Measurements from ENCODE around the gene PPP2R2D.

PPP2R2D gene

GRCh38 chr10:131895116-131895515 is 5.7 kb upstream of the PPP2R2D start:
- DNase-seq (ENCODE audit: low read depth), result no peak
- no peak for TF ChIP-seq CTCF (IDR thresholded peaks at IDR 0.05; ENCODE audit: low read length, missing control alignments)
- H3K4me3 ChIP-seq (replicated peaks; ENCODE audit: low read depth, low read length), result no peak overlapping the region

GRCh38 chr10:131896403-131896802 is 4.4 kb upstream of the PPP2R2D start:
- DNase-seq (ENCODE audit: low read depth), result no peak
- H3K4me3 ChIP-seq (replicated peaks; ENCODE audit: low read depth, low read length), result no peak overlapping the region
- TF ChIP-seq CTCF (IDR thresholded peaks at IDR 0.05; ENCODE audit: low read length, missing control alignments), result no peak

- no peak for DNase-seq (ENCODE audit: low read depth)
- no peak overlapping the region for H3K4me3 ChIP-seq (replicated peaks; ENCODE audit: low read depth, low read length)
- no peak for TF ChIP-seq CTCF (IDR thresholded peaks at IDR 0.05; ENCODE audit: low read length, missing control alignments)
These were observed 3.4 kb upstream of the PPP2R2D start for GRCh38 chr10:131897297-131897899.

- no peak overlapping the region for H3K4me3 ChIP-seq (replicated peaks; ENCODE audit: low read depth, low read length)
- no peak for TF ChIP-seq CTCF (IDR thresholded peaks at IDR 0.05; ENCODE audit: low read length, missing control alignments)
- no peak for DNase-seq (ENCODE audit: low read depth)
These were observed 2.7 kb upstream of the PPP2R2D start for GRCh38 chr10:131898061-131898460.

GRCh38 chr10:131898713-131899112 is 2.1 kb upstream of the PPP2R2D start:
- DNase-seq (ENCODE audit: low read depth), result no peak
- TF ChIP-seq CTCF (IDR thresholded peaks at IDR 0.05; ENCODE audit: low read length, missing control alignments), result no peak
- H3K4me3 ChIP-seq (replicated peaks; ENCODE audit: low read depth, low read length), result no peak overlapping the region

- no peak for DNase-seq (ENCODE audit: low read depth)
- no peak for TF ChIP-seq CTCF (IDR thresholded peaks at IDR 0.05; ENCODE audit: low read length, missing control alignments)
- no peak overlapping the region for H3K4me3 ChIP-seq (replicated peaks; ENCODE audit: low read depth, low read length)
These were observed 1.6 kb upstream of the PPP2R2D start for GRCh38 chr10:131899116-131899690.

Measured in fibroblast of pulmonary artery (primary cell).